H1 (cell line): ENCODE measurements around the gene DMRT1. TPM values are rescaled to one million over a fixed set of nuclear protein-coding genes. Genes with fewer than 3 reads are reported as not detected.

Source experiments
- CTCF ChIA-PET: fragments of 300-600 bp; sonication (Branson Sonifier 250); formaldehyde crosslinking; loops from one replicate; lab custom pipeline; 2021; ENCODE audit not compliant: partially characterized antibody; lab: Charles Lee
- POLR2A ChIA-PET: fragments of 300-600 bp; sonication (Branson Sonifier 250); formaldehyde crosslinking; loops from one replicate; lab custom pipeline; 2021; ENCODE audit warnings: inconsistent platforms; ENCODE audit not compliant: partially characterized antibody; lab: Charles Lee
- DNase-seq, 2 experiments: peaks; one replicate each; pipeline versions ENCODE4 v3.0.0 to v3.0.0-alpha.2; 2010 to 2022; ENCODE audit warnings: low spot score in 2 of 2, low read depth in 1 of 2, mixed read lengths in 1 of 2
- FAIRE-seq: peaks from 2 replicates; lab custom pipeline; 2011; peaks lifted over from hg19 to GRCh38; lab: Jason Lieb, UNC
- H2AFZ ChIP-seq: 2 replicates; pipeline ENCODE4 v1.8.1; 2012; ENCODE audit warnings: low read length, inconsistent platforms
- H2AK5ac ChIP-seq: 2 replicates; pipeline ENCODE4 v1.6.1; 2013; ENCODE audit warnings: low read depth, low read length
- H2BK120ac ChIP-seq: replicated peaks from 2 replicates; pipeline ENCODE3; 2013; ENCODE audit warnings: low read depth, low read length, inconsistent platforms
- H2BK12ac ChIP-seq: 2 replicates; pipeline ENCODE4 v1.6.1; 2013; ENCODE audit warnings: low read depth, low read length
- H2BK15ac ChIP-seq: 2 replicates; pipeline ENCODE4 v1.6.1; 2013; ENCODE audit warnings: low read length
- H2BK20ac ChIP-seq: 2 replicates; pipeline ENCODE4 v1.6.1; 2013; ENCODE audit warnings: low read length
- H2BK5ac ChIP-seq: 2 replicates; pipeline ENCODE4 v1.6.1; 2013; ENCODE audit warnings: low read depth, low read length
- H3K14ac ChIP-seq: 2 replicates; pipeline ENCODE4 v1.6.1; 2013; ENCODE audit warnings: inconsistent platforms; ENCODE audit not compliant: insufficient read length
- H3K18ac ChIP-seq: 2 replicates; pipeline ENCODE4 v1.6.1; 2013; ENCODE audit warnings: low read length; ENCODE audit errors: extremely low read depth
- H3K23ac ChIP-seq: 2 replicates; pipeline ENCODE4 v1.6.1; 2013; ENCODE audit warnings: inconsistent platforms; ENCODE audit not compliant: insufficient read length
- H3K23me2 ChIP-seq: 2 replicates; pipeline ENCODE4 v1.6.1; 2013; ENCODE audit warnings: low read depth, low read length
- H3K27ac ChIP-seq: 2 replicates; pipeline ENCODE4 v1.6.1; 2011; ENCODE audit warnings: low read depth, low read length, inconsistent platforms
- H3K27me3 ChIP-seq, 4 experiments: replicated peaks in 1 of 4; 1 replicate in 1 of 4; 2 replicates in 3 of 4; pipeline versions ENCODE4 v1.6.1 to v1.8.1; 2011 to 2013; ENCODE audit warnings: low read length in 3 of 4, mild to moderate bottlenecking in 3 of 4, inconsistent platforms in 2 of 4, mixed read lengths in 2 of 4, moderate library complexity in 1 of 4; ENCODE audit not compliant: control insufficient read depth in 3 of 4, insufficient read depth in 3 of 4; ENCODE audit errors: extremely low read depth in 1 of 4
- H3K36me3 ChIP-seq, 4 experiments: 2 replicates each; pipeline versions ENCODE4 v1.6.1 to v1.8.1; 2011 to 2013; ENCODE audit warnings: mild to moderate bottlenecking in 4 of 4, low read length in 3 of 4, moderate library complexity in 2 of 4, control low read depth in 1 of 4, inconsistent platforms in 1 of 4; ENCODE audit not compliant: insufficient read depth in 4 of 4, control insufficient read depth in 2 of 4
- H3K4ac ChIP-seq: replicated peaks from 2 replicates; pipeline ENCODE3; 2013; ENCODE audit warnings: low read length, low read depth, mixed read lengths, inconsistent platforms; ENCODE audit not compliant: insufficient read length
- H3K4me1 ChIP-seq, 4 experiments: replicated peaks in 1 of 4; 1 replicate in 1 of 4; 2 replicates in 3 of 4; pipeline versions ENCODE4 v1.6.1 to v1.8.1; 2011 to 2013; ENCODE audit warnings: low read length in 3 of 4, inconsistent platforms in 2 of 4, mixed read lengths in 1 of 4; ENCODE audit not compliant: insufficient read depth in 4 of 4, control insufficient read depth in 3 of 4
- H3K4me2 ChIP-seq, 2 experiments: 2 replicates each; pipeline versions ENCODE4 v1.6.1 to v1.8.1; 2011 to 2013; ENCODE audit warnings: low read depth in 2 of 2, low read length in 2 of 2, control low read depth in 1 of 2, inconsistent platforms in 1 of 2, mild to moderate bottlenecking in 1 of 2; ENCODE audit not compliant: insufficient read depth in 1 of 2
- H3K4me3 ChIP-seq, 4 experiments: fragments of 200-600, 300-600 bp in 1 of 4; sonication (generic), shearing (Covaris generic), sonication (Bioruptor Twin) in 1 of 4; 2 replicates each; pipeline versions ENCODE4 v1.5.1 to v1.8.1; 2011 to 2016; ENCODE audit warnings: low read length in 4 of 4, low read depth in 3 of 4, control low read depth in 2 of 4, inconsistent platforms in 2 of 4, mild to moderate bottlenecking in 2 of 4, mixed read lengths in 1 of 4, moderate library complexity in 1 of 4; ENCODE audit not compliant: insufficient read depth in 2 of 4; ENCODE audit errors: extremely low read depth in 1 of 4
- H3K56ac ChIP-seq: replicated peaks from 2 replicates; pipeline ENCODE3; 2013; ENCODE audit warnings: low read depth, mild to moderate bottlenecking, mixed read lengths, low read length, inconsistent platforms; ENCODE audit not compliant: insufficient read length
- H3K79me1 ChIP-seq: 2 replicates; pipeline ENCODE4 v1.6.1; 2013; ENCODE audit warnings: low read depth, low read length, control low read depth
- H3K79me2 ChIP-seq, 2 experiments: 2 replicates each; pipeline versions ENCODE4 v1.6.1 to v1.8.1; 2012 to 2013; ENCODE audit warnings: low read length in 2 of 2, mild to moderate bottlenecking in 2 of 2, inconsistent platforms in 1 of 2; ENCODE audit not compliant: insufficient read depth in 2 of 2, control insufficient read depth in 1 of 2
- H3K9ac ChIP-seq, 4 experiments: replicated peaks in 1 of 4; 1 replicate in 1 of 4; 2 replicates in 3 of 4; pipeline versions ENCODE4 v1.6.1 to v1.8.1; 2011 to 2013; ENCODE audit warnings: low read depth in 3 of 4, low read length in 3 of 4, control low read depth in 2 of 4, mild to moderate bottlenecking in 2 of 4, moderate library complexity in 2 of 4, inconsistent platforms in 1 of 4; ENCODE audit errors: extremely low read depth in 1 of 4
- H3K9me3 ChIP-seq, 2 experiments: 2 replicates each; pipeline versions ENCODE4 v1.6.1 to v1.8.1; 2012 to 2013; ENCODE audit warnings: mild to moderate bottlenecking in 2 of 2, moderate library complexity in 2 of 2, control low read depth in 1 of 2, inconsistent platforms in 1 of 2, low read depth in 1 of 2, low read length in 1 of 2, mixed read lengths in 1 of 2; ENCODE audit not compliant: insufficient read depth in 2 of 2
- H4K20me1 ChIP-seq, 2 experiments: replicated peaks in 1 of 2; 2 replicates each; pipeline versions ENCODE3 to v1.8.1; 2011 to 2013; ENCODE audit warnings: inconsistent platforms in 2 of 2, low read length in 2 of 2, mild to moderate bottlenecking in 1 of 2; ENCODE audit not compliant: insufficient read depth in 2 of 2, control insufficient read depth in 1 of 2
- H4K5ac ChIP-seq: 2 replicates; pipeline ENCODE4 v1.6.1; 2013; ENCODE audit warnings: low read length, low read depth, mixed read lengths, inconsistent platforms; ENCODE audit not compliant: insufficient read length
- H4K8ac ChIP-seq: 2 replicates; pipeline ENCODE4 v1.8.0; 2013; ENCODE audit warnings: mild to moderate bottlenecking, moderate library complexity, low read length, inconsistent platforms; ENCODE audit not compliant: insufficient read depth; ENCODE audit errors: extremely low read depth
- H4K91ac ChIP-seq: replicated peaks from 2 replicates; pipeline ENCODE3; 2013; ENCODE audit warnings: low read length, mixed read lengths, inconsistent platforms; ENCODE audit not compliant: insufficient read length
- JUN ChIP-seq: IDR thresholded peaks from 2 replicates; pipeline ENCODE4 v1.6.1; 2011; ENCODE audit warnings: low read depth, mild to moderate bottlenecking, improper control_type of control experiment, low read length
- WGBS, 2 experiments: shearing (Covaris generic) in 1 of 2; methylation state at CpG; one replicate each; pipeline versions ENCODE4 v1.1.6 to v1.1.7; 2013 to 2015; ENCODE audit warnings: low lambda C conversion rate in 2 of 2, mixed read lengths in 2 of 2, inconsistent platforms in 1 of 2, low coverage in 1 of 2, missing lambda C conversion rate in 1 of 2; ENCODE audit not compliant: insufficient replicate concordance in 2 of 2, insufficient coverage in 1 of 2, insufficient read length in 1 of 2; ENCODE audit errors: extremely low coverage in 1 of 2, missing lambda C conversion rate in 1 of 2; 5-methylcytosine and 5-hydroxymethylcytosine counted together
- polyA plus RNA-seq, 7 experiments: library from polyadenylated mRNA; depleted of rRNA in 3 of 7; stranded (reverse) in 5 of 7; unstranded in 2 of 7; fragments of >200 nt in 5 of 7; fragments of 200-250 nt in 2 of 7; gene quantifications; 1 replicate in 5 of 7; 2 replicates in 1 of 7; 4 replicates in 1 of 7; pipeline versions ENCODE4 v1.2.1 to v1.2.3, GENCODE V29; 2011 to 2013; ENCODE audit warnings: missing spikeins in 2 of 7, mixed read lengths in 2 of 7
- total RNA-seq: library from RNA; stranded (reverse); fragmentation: NEBNext Ultra II Directional; extraction: Animal tissue kit (Norgen Biotek cat#: 25700); gene quantifications from 2 replicates; pipeline ENCODE4 v1.2.1, GENCODE V29; 2021
- TF ChIP-seq, protein P1 (sequence below), 3 experiments: IDR thresholded peaks; 1 replicate in 2 of 3; 2 replicates in 1 of 3; pipeline versions ENCODE4 v1.5.1 to v1.6.1; 2011; ENCODE audit warnings: low read length in 3 of 3, mild to moderate bottlenecking in 3 of 3, inconsistent platforms in 2 of 3, low read depth in 1 of 3, moderate library complexity in 1 of 3; ENCODE audit not compliant: insufficient read depth in 1 of 3; ENCODE audit errors: control extremely low read depth in 1 of 3

Gene DMRT1
- total and polyA plus RNA-seq, 2 of the 8 experiments (the other 6 are each of a cell fraction or from before 2014, with no cell fraction given), result 0.15 TPM; not detected in 1

DNA sequence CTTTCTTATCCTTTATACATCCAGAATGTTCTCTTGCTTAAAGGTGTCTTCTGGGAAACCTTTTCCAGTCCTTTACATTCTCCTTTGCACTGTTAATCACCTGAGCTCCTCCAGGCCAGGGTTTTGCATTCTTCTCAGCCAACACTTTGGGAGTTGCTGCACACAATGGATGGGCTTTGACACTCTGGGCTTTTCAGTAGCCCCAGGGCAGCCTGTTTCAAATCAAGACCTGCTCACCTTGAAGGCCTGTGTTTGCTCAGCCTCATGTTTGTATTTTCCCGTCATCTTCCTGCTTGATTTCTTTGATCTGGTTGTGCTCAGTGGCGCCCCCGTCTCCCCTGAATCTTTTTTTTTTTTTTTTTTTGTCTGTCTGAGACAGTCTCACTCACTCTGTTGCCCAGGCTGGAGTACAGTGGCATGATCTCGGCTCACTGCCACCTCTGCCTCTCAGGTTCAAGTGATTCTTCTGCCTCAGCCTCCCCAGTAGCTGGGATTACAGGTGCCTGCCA lies 41.0 kb downstream of the DMRT1 start:
- Histone ChIP-seq H3K79me1 (no peaks in the 10 kb centered on the region), H2BK12ac (no peak overlapping the region), H3K27me3 (no peaks in the 10 kb centered on the region), H2BK5ac (no peak overlapping the region), H3K4me2 (no peak overlapping the region), H3K14ac (no peak overlapping the region), H3K4me1 (no peaks in the 10 kb centered on the region), H2AK5ac (no peak overlapping the region), H3K23me2 (no peaks in the 10 kb centered on the region), H4K8ac (no peak overlapping the region), H2AFZ (no peak overlapping the region), H3K18ac (no peak overlapping the region), H3K23ac (no peak overlapping the region), H3K27ac (no peak overlapping the region), H3K4ac (no peak overlapping the region), H3K79me2 (no peaks in the 10 kb centered on the region), H3K56ac (no peak overlapping the region), H3K9ac (no peak overlapping the region), H2BK15ac (no peak overlapping the region), H2BK120ac (no peak overlapping the region), H4K20me1 (no peaks in the 10 kb centered on the region), H3K4me3 (no peak overlapping the region), H3K9me3 (no peaks in the 10 kb centered on the region), H4K5ac (no peak overlapping the region), H2BK20ac (no peak overlapping the region), H3K36me3 (no peaks in the 10 kb centered on the region), H4K91ac (no peak overlapping the region)
- TF ChIP-seq, protein P1, sequence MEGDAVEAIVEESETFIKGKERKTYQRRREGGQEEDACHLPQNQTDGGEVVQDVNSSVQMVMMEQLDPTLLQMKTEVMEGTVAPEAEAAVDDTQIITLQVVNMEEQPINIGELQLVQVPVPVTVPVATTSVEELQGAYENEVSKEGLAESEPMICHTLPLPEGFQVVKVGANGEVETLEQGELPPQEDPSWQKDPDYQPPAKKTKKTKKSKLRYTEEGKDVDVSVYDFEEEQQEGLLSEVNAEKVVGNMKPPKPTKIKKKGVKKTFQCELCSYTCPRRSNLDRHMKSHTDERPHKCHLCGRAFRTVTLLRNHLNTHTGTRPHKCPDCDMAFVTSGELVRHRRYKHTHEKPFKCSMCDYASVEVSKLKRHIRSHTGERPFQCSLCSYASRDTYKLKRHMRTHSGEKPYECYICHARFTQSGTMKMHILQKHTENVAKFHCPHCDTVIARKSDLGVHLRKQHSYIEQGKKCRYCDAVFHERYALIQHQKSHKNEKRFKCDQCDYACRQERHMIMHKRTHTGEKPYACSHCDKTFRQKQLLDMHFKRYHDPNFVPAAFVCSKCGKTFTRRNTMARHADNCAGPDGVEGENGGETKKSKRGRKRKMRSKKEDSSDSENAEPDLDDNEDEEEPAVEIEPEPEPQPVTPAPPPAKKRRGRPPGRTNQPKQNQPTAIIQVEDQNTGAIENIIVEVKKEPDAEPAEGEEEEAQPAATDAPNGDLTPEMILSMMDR (IDR thresholded peaks at IDR 0.05; ENCODE audit: control extremely low read depth in 1 of 3, insufficient read depth in 1 of 3, low read depth in 1 of 3, low read length in 3 of 3), result peak in 2 of 3 experiments; percentile 16 to 46; a peak in 2 of 4 replicates
- no peak for TF ChIP-seq JUN
- ChIA-PET POLR2A (no interaction called here), CTCF (interaction anchor here (0.6 to 7.9 kb wide), 27 partner anchors 9 to 970 kb away, joined by 3 to 51 read pairs (median 3); no protein-coding TSS in a partner anchor)
- whole genome bisulfite sequencing, 2 experiments, result 46% methylated on average over 4 of the region's 4 CpGs; no CpG with 5 or more reads in 1 of the 2 experiments
- no peak for DNase-seq
- FAIRE-seq, result no peak
